NCI-H2196 treated with DMSO at 0.1 percent for 48 hours (cell line): ENCODE data around the gene WDCP.

ENCODE experiments used
- DNase-seq: peaks from one replicate; lab custom pipeline; 2025; ENCODE audit not compliant: unreplicated experiment; lab: John Stamatoyannopoulos, UW

WDCP gene

GRCh38 chr2:24007693-24008092 lies 39.5 kb downstream of the WDCP start:
- no peak for DNase-seq

- DNase-seq = no peak
Measured at GRCh38 chr2:23994567-23994966, 52.6 kb downstream of the WDCP start.

GRCh38 chr2:23993736-23994269 lies 53.4 kb downstream of the WDCP start:
- DNase-seq = no peak

GRCh38 chr2:23992931-23993330 lies 54.3 kb downstream of the WDCP start:
- no peak for DNase-seq

- peak; percentile 10 for DNase-seq
Measured at GRCh38 chr2:23988371-23988770, 58.8 kb downstream of the WDCP start.
